Measurements from ENCODE around the gene MARCHF10. TPM values are rescaled to one million over a fixed set of nuclear protein-coding genes. Genes with fewer than 3 reads are reported as not detected.
A peak's percentile ranks its signal among the peaks of the same experiment; 100 is the strongest.

The MARCHF10 gene
- polyA plus RNA-seq, 3 donors: not detected

GRCh38 chr17:62781356-62781755, 26.8 kb downstream of the MARCHF10 start:
- H3K9me3 Mint-ChIP-seq: peaks cover 3 to 9% (median 5%) of the 10 kb centered on the region in 7 donors
- TF ChIP-seq, protein P1, sequence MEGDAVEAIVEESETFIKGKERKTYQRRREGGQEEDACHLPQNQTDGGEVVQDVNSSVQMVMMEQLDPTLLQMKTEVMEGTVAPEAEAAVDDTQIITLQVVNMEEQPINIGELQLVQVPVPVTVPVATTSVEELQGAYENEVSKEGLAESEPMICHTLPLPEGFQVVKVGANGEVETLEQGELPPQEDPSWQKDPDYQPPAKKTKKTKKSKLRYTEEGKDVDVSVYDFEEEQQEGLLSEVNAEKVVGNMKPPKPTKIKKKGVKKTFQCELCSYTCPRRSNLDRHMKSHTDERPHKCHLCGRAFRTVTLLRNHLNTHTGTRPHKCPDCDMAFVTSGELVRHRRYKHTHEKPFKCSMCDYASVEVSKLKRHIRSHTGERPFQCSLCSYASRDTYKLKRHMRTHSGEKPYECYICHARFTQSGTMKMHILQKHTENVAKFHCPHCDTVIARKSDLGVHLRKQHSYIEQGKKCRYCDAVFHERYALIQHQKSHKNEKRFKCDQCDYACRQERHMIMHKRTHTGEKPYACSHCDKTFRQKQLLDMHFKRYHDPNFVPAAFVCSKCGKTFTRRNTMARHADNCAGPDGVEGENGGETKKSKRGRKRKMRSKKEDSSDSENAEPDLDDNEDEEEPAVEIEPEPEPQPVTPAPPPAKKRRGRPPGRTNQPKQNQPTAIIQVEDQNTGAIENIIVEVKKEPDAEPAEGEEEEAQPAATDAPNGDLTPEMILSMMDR (IDR thresholded peaks at IDR 0.05): no peak
- Histone ChIP-seq H3K4me1 (ENCODE audit: control insufficient read depth in 1 of 2, insufficient read depth in 2 of 2, low read length in 2 of 2) (peaks cover 15 to 17% of the 10 kb centered on the region in 2 donors), H3K79me2 (ENCODE audit: insufficient read depth, low read length) (no peaks in the 10 kb centered on the region), H2AFZ (ENCODE audit: insufficient read depth, low read depth, low read length, poor library complexity, severe bottlenecking) (no peak overlapping the region), H3K9me3 (replicated peaks in 1 of 2; ENCODE audit: control insufficient read depth in 1 of 2, insufficient read depth in 1 of 2, low read length in 2 of 2) (peaks cover 0 to 3% of the 10 kb centered on the region in 2 donors), H3K27me3 (ENCODE audit: control insufficient read depth in 2 of 2, insufficient read depth in 2 of 2, low read length in 2 of 2) (no peaks in the 10 kb centered on the region), H3K27ac (ENCODE audit: low read depth in 1 of 2, low read length in 2 of 2) (no peak overlapping the region), H4K20me1 (ENCODE audit: insufficient read depth, low read length) (no peaks in the 10 kb centered on the region), H3K36me3 (replicated peaks in 1 of 2; ENCODE audit: control insufficient read depth in 1 of 2, insufficient read depth in 2 of 2, low read length in 2 of 2) (no peaks in the 10 kb centered on the region), H3K4me2 (replicated peaks; ENCODE audit: extremely low read depth, low read length, poor library complexity, severe bottlenecking) (no peak overlapping the region), H3K4me3 (replicated peaks in 1 of 3; ENCODE audit: low read depth in 2 of 3, low read length in 3 of 3) (no peak overlapping the region), H3K9ac (ENCODE audit: insufficient read depth, low read length, poor library complexity, severe bottlenecking) (no peak overlapping the region)
- H3K27ac Mint-ChIP-seq: no peak overlapping the region
- intact Hi-C loops (cut with micrococcal nuclease): no loop called here
- no peaks in the 10 kb centered on the region for H3K27me3 Mint-ChIP-seq (ENCODE audit: low read depth in 3 of 3)
- 0% methylated on average over 1 of the region's 3 CpGs for WGBS (ENCODE audit: insufficient coverage)
- peak in 2 of 3 donors; percentile 9 to 14 for DNase-seq
- H3K36me3 Mint-ChIP-seq: no peaks in the 10 kb centered on the region
- peaks cover 14% of the 10 kb centered on the region for H3K4me1 Mint-ChIP-seq
- no peak overlapping the region for H3K4me3 Mint-ChIP-seq

DNA sequence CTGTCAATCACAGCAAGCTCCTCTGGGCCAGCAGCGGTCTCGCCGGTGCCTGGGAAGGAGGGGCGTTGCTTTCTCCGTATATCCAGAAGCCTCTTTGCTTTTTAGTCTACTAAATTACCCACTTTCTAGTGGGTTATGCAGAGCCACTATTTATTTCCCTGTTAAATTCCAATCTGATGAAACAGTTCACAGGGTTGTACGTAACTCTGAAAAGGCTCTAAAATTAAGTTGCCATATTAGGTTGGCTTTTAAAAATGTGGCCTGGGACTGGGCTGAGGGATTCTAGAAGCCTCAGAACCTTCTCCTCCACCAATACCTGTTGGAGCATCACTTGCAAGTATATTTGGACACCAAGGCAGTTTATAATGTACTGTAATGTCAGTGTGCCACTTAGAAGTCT, 27.2 kb downstream of the MARCHF10 start:
- H3K4me2 ChIP-seq (replicated peaks; ENCODE audit: extremely low read depth, low read length, poor library complexity, severe bottlenecking): no peak overlapping the region
- WGBS (ENCODE audit: insufficient coverage): no CpG with 5 or more reads among the region's 6 CpGs

More for the DNA sequence above, 27.2 kb downstream of the MARCHF10 start:
- H3K27ac ChIP-seq (ENCODE audit: low read depth in 1 of 2, low read length in 2 of 2): no peak overlapping the region
- peaks cover 15 to 17% of the 10 kb centered on the region in 2 donors for H3K4me1 ChIP-seq (ENCODE audit: control insufficient read depth in 1 of 2, insufficient read depth in 2 of 2, low read length in 2 of 2)
- Mint-ChIP-seq H3K9me3 (peaks cover 3 to 9% (median 5%) of the 10 kb centered on the region in 7 donors), H3K4me3 (no peak overlapping the region), H3K4me1 (peaks cover 14% of the 10 kb centered on the region), H3K27ac (no peak overlapping the region), H3K27me3 (ENCODE audit: low read depth in 3 of 3) (no peaks in the 10 kb centered on the region), H3K36me3 (no peaks in the 10 kb centered on the region)
- peaks cover 0 to 3% of the 10 kb centered on the region in 2 donors for H3K9me3 ChIP-seq (replicated peaks in 1 of 2; ENCODE audit: control insufficient read depth in 1 of 2, insufficient read depth in 1 of 2, low read length in 2 of 2)
- no peak overlapping the region for H2AFZ ChIP-seq (ENCODE audit: insufficient read depth, low read depth, low read length, poor library complexity, severe bottlenecking)
- TF ChIP-seq, protein P1 (IDR thresholded peaks at IDR 0.05): no peak
- no peaks in the 10 kb centered on the region for H3K27me3 ChIP-seq (ENCODE audit: control insufficient read depth in 2 of 2, insufficient read depth in 2 of 2, low read length in 2 of 2)
- H3K79me2 ChIP-seq (ENCODE audit: insufficient read depth, low read length): no peaks in the 10 kb centered on the region
- H3K4me3 ChIP-seq (replicated peaks in 1 of 3; ENCODE audit: low read depth in 2 of 3, low read length in 3 of 3): no peak overlapping the region
- H3K36me3 ChIP-seq (replicated peaks in 1 of 2; ENCODE audit: control insufficient read depth in 1 of 2, insufficient read depth in 2 of 2, low read length in 2 of 2): no peaks in the 10 kb centered on the region
- intact Hi-C loops (cut with micrococcal nuclease): no loop called here
- H3K9ac ChIP-seq (ENCODE audit: insufficient read depth, low read length, poor library complexity, severe bottlenecking): no peak overlapping the region
- no peak for DNase-seq
- H4K20me1 ChIP-seq (ENCODE audit: insufficient read depth, low read length): no peaks in the 10 kb centered on the region

All from CD14-positive monocyte (primary cell).